Calu3 (cell line): ENCODE results near the gene GALNTL6. TPM values are rescaled to one million over a fixed set of nuclear protein-coding genes. Genes with fewer than 3 reads are reported as not detected.

Source experiments
- BruUV-seq: library from RNA; stranded (reverse); fragments of 400-500 nt; replicated peaks from 2 replicates; lab custom pipeline; 2021; lab: Mats Ljungman, UMichigan
- CTCF ChIA-PET: fragments of 300-600 bp; sonication (Branson Sonifier 250); formaldehyde crosslinking; loops from one replicate; lab custom pipeline; 2022; ENCODE audit warnings: antibody characterized with exemption; lab: Charles Lee
- DNase-seq: peaks from one replicate; pipeline ENCODE4 v3.0.0; 2022
- H3K27ac Mint-ChIP-seq: one replicate; pipeline ENCODE4 v1.8.0; 2022; ENCODE audit warnings: mixed read lengths; ENCODE audit not compliant: unreplicated experiment
- H3K27me3 Mint-ChIP-seq: one replicate; pipeline ENCODE4 v1.8.0; 2022; ENCODE audit warnings: mixed read lengths; ENCODE audit not compliant: unreplicated experiment
- H3K36me3 Mint-ChIP-seq: one replicate; pipeline ENCODE4 v1.8.0; 2022; ENCODE audit warnings: mild to moderate bottlenecking, moderate library complexity, mixed read lengths; ENCODE audit not compliant: insufficient read depth, unreplicated experiment
- H3K4me1 Mint-ChIP-seq: one replicate; pipeline ENCODE4 v1.8.0; 2022; ENCODE audit warnings: mild to moderate bottlenecking, low read depth, mixed read lengths; ENCODE audit not compliant: unreplicated experiment
- H3K4me3 Mint-ChIP-seq: one replicate; pipeline ENCODE4 v1.8.0; 2022; ENCODE audit warnings: mild to moderate bottlenecking, low read depth, moderate library complexity, mixed read lengths; ENCODE audit not compliant: unreplicated experiment
- H3K9me3 Mint-ChIP-seq: one replicate; pipeline ENCODE4 v1.8.0; 2022; ENCODE audit warnings: low read depth, mixed read lengths; ENCODE audit not compliant: unreplicated experiment
- CTCF ChIP-seq: fragments of 200-600 bp; IDR thresholded peaks from one replicate; pipeline ENCODE4 v1.8.0; 2022; ENCODE audit warnings: antibody characterized with exemption; ENCODE audit not compliant: unreplicated experiment
- intact Hi-C: fragments of 100-400 bp; cut with micrococcal nuclease; formaldehyde crosslinking; loops from one replicate; pipeline ENCODE4 v1.10.0; 2022; ENCODE audit not compliant: unreplicated experiment
- total RNA-seq: library from RNA; stranded (reverse); gene quantifications from 2 replicates; pipeline ENCODE4 v1.2.3, GENCODE V29; 2022

Gene GALNTL6
- total RNA-seq, 1 experiment from 2014 or later = not detected

- Mint-ChIP-seq H3K36me3 (no peaks in the 10 kb centered on the region), H3K9me3 (peaks cover 4% of the 10 kb centered on the region), H3K4me3 (no peak overlapping the region), H3K4me1 (peaks cover 9% of the 10 kb centered on the region), H3K27me3 (no peaks in the 10 kb centered on the region), H3K27ac (no peak overlapping the region)
- CTCF ChIA-PET = no interaction called here
- intact Hi-C loops = no loop called here
- TF ChIP-seq CTCF = no peak
- no TSS peak for BruUV-seq
- DNase-seq = no peak
These were observed 895.0 kb downstream of the GALNTL6 start for GRCh38 chr4:172708184-172708583.

- TF ChIP-seq CTCF = no peak
- no peak for DNase-seq
- intact Hi-C loops = no loop called here
- H3K4me3 Mint-ChIP-seq = no peak overlapping the region
- H3K9me3 Mint-ChIP-seq = peaks cover 4% of the 10 kb centered on the region
- peaks cover 9% of the 10 kb centered on the region for H3K4me1 Mint-ChIP-seq
- CTCF ChIA-PET = no interaction called here
- no TSS peak for BruUV-seq
- H3K36me3 Mint-ChIP-seq = no peaks in the 10 kb centered on the region
- H3K27ac Mint-ChIP-seq = no peak overlapping the region
- no peaks in the 10 kb centered on the region for H3K27me3 Mint-ChIP-seq
These were observed 896.2 kb downstream of the GALNTL6 start for GRCh38 chr4:172709376-172709775.

- Mint-ChIP-seq H3K4me3 (no peak overlapping the region), H3K4me1 (no peaks in the 10 kb centered on the region), H3K27me3 (no peaks in the 10 kb centered on the region), H3K27ac (no peak overlapping the region), H3K36me3 (no peaks in the 10 kb centered on the region), H3K9me3 (no peaks in the 10 kb centered on the region)
- BruUV-seq = no TSS peak
- CTCF ChIA-PET = no interaction called here
- no peak for TF ChIP-seq CTCF
- DNase-seq = no peak
- intact Hi-C loops = no loop called here
These were observed 903.1 kb downstream of the GALNTL6 start for GRCh38 chr4:172716291-172716690.

GRCh38 chr4:172721659-172722058 is 908.5 kb downstream of the GALNTL6 start:
- Mint-ChIP-seq H3K27ac (no peak overlapping the region), H3K4me3 (no peak overlapping the region), H3K4me1 (peaks cover 16% of the 10 kb centered on the region), H3K27me3 (no peaks in the 10 kb centered on the region), H3K36me3 (no peaks in the 10 kb centered on the region), H3K9me3 (no peaks in the 10 kb centered on the region)
- CTCF ChIA-PET = no interaction called here
- DNase-seq = no peak
- intact Hi-C loops = no loop called here
- no TSS peak for BruUV-seq
- no peak for TF ChIP-seq CTCF
